ENCODE measurements around the gene GRAMD1B.

DNA sequence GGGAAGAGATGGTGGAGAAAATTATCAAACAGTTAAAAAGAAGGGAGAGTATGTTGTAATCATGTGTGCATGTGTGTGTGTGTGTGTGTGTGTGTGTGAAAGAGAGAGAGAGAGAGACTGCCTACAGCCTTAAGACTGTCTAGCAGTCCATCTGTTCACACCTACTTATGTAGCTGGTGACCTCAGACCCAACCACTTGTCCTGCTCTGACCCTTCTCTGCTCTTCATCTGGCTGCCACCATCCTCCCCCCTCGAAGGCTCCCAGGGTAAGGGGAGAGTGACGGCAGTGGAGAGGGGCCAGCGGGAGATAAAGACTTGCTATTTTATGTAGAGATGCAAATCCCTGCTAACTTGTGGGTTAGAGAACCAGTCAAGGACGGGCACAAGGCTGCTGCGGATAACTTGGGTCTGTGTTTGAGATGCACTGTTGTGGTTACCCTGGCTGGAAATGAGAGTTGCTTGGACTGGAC lies 24.9 kb upstream of the GRAMD1B start:
- TF ChIP-seq, protein P1, sequence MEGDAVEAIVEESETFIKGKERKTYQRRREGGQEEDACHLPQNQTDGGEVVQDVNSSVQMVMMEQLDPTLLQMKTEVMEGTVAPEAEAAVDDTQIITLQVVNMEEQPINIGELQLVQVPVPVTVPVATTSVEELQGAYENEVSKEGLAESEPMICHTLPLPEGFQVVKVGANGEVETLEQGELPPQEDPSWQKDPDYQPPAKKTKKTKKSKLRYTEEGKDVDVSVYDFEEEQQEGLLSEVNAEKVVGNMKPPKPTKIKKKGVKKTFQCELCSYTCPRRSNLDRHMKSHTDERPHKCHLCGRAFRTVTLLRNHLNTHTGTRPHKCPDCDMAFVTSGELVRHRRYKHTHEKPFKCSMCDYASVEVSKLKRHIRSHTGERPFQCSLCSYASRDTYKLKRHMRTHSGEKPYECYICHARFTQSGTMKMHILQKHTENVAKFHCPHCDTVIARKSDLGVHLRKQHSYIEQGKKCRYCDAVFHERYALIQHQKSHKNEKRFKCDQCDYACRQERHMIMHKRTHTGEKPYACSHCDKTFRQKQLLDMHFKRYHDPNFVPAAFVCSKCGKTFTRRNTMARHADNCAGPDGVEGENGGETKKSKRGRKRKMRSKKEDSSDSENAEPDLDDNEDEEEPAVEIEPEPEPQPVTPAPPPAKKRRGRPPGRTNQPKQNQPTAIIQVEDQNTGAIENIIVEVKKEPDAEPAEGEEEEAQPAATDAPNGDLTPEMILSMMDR (IDR thresholded peaks at IDR 0.05): no peak
- no peak for TF ChIP-seq POLR2A (IDR thresholded peaks at IDR 0.05)
